ENCODE measurements around the gene SLC8B1. TPM values are rescaled to one million over a fixed set of nuclear protein-coding genes. Genes with fewer than 3 reads are reported as not detected.

The SLC8B1 gene
- total RNA-seq, 1 experiment from 2014 or later = 15.7 TPM

GRCh38 chr12:113374823-113375428, 40.0 kb upstream of the SLC8B1 start:
- no peak overlapping the region for H3K27ac Mint-ChIP-seq (ENCODE audit: low read depth, unreplicated experiment)
- H3K4me3 Mint-ChIP-seq (ENCODE audit: unreplicated experiment) = no peak overlapping the region
- H3K9me3 Mint-ChIP-seq (ENCODE audit: unreplicated experiment) = no peaks in the 10 kb centered on the region
- no TSS peak for BruUV-seq (replicated peaks)
- TF ChIP-seq CTCF (IDR thresholded peaks at IDR 0.05; ENCODE audit: unreplicated experiment) = no peak
- no peak for DNase-seq (ENCODE audit: unreplicated experiment)
- intact Hi-C loops (cut with micrococcal nuclease) = no loop called here
- H3K27me3 Mint-ChIP-seq (ENCODE audit: insufficient read depth, unreplicated experiment) = no peaks in the 10 kb centered on the region
- CTCF ChIA-PET = interaction anchor here (0.6 to 1.4 kb wide), 2 partner anchors 51 to 177 kb away, joined by 4 to 5 read pairs; no protein-coding TSS in a partner anchor
- H3K36me3 Mint-ChIP-seq (ENCODE audit: insufficient read depth, unreplicated experiment) = peaks cover 8% of the 10 kb centered on the region
- no peaks in the 10 kb centered on the region for H3K4me1 Mint-ChIP-seq (ENCODE audit: insufficient read depth, unreplicated experiment)
- POLR2A ChIA-PET = no interaction called here

- ChIA-PET POLR2A (no interaction called here), CTCF (interaction anchor here (1.4 kb wide), 1 partner anchor 176 kb away, joined by 5 read pairs; no protein-coding TSS in a partner anchor)
- Mint-ChIP-seq H3K36me3 (ENCODE audit: insufficient read depth, unreplicated experiment) (peaks cover 8% of the 10 kb centered on the region), H3K27ac (ENCODE audit: low read depth, unreplicated experiment) (no peak overlapping the region), H3K9me3 (ENCODE audit: unreplicated experiment) (no peaks in the 10 kb centered on the region), H3K4me1 (ENCODE audit: insufficient read depth, unreplicated experiment) (no peaks in the 10 kb centered on the region), H3K27me3 (ENCODE audit: insufficient read depth, unreplicated experiment) (no peaks in the 10 kb centered on the region), H3K4me3 (ENCODE audit: unreplicated experiment) (no peak overlapping the region)
- BruUV-seq (replicated peaks) = no TSS peak
- intact Hi-C loops (cut with micrococcal nuclease) = no loop called here
- DNase-seq (ENCODE audit: unreplicated experiment) = no peak
- TF ChIP-seq CTCF (IDR thresholded peaks at IDR 0.05; ENCODE audit: unreplicated experiment) = no peak
These were observed 39.1 kb upstream of the SLC8B1 start for GRCh38 chr12:113373969-113374368.

DNA sequence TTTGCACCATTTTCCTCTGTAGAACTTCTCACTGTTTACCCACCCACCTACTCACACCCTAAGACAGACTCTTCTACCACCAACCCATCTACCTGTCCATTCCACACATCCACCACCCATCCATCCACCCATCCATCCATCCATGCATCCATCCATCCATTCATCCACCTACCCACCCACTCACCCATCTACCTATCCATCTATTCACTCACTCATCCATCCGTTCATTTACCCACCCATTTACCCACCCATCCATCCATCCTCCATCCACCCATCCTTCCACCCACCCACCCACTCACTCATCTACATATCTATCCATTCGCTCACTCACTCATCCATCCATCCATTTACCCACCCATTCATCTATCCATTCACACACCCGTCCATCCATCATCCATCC, 38.5 kb upstream of the SLC8B1 start:
- POLR2A ChIA-PET = no interaction called here
- BruUV-seq (replicated peaks) = no TSS peak
- intact Hi-C loops (cut with micrococcal nuclease) = no loop called here

GRCh38 chr12:113372371-113372770, 37.5 kb upstream of the SLC8B1 start:
- no TSS peak for BruUV-seq (replicated peaks)

More for the DNA sequence above, 38.5 kb upstream of the SLC8B1 start:
- CTCF ChIA-PET = no interaction called here
- Mint-ChIP-seq H3K9me3 (ENCODE audit: unreplicated experiment) (no peaks in the 10 kb centered on the region), H3K27ac (ENCODE audit: low read depth, unreplicated experiment) (no peak overlapping the region), H3K36me3 (ENCODE audit: insufficient read depth, unreplicated experiment) (peaks cover 8% of the 10 kb centered on the region), H3K4me1 (ENCODE audit: insufficient read depth, unreplicated experiment) (no peaks in the 10 kb centered on the region), H3K4me3 (ENCODE audit: unreplicated experiment) (no peak overlapping the region), H3K27me3 (ENCODE audit: insufficient read depth, unreplicated experiment) (no peaks in the 10 kb centered on the region)
- DNase-seq (ENCODE audit: unreplicated experiment) = no peak
- TF ChIP-seq CTCF (IDR thresholded peaks at IDR 0.05; ENCODE audit: unreplicated experiment) = no peak

More at GRCh38 chr12:113372371-113372770, 37.5 kb upstream of the SLC8B1 start:
- H3K27ac Mint-ChIP-seq (ENCODE audit: low read depth, unreplicated experiment) = no peak overlapping the region
- intact Hi-C loops (cut with micrococcal nuclease) = no loop called here
- no peak for TF ChIP-seq CTCF (IDR thresholded peaks at IDR 0.05; ENCODE audit: unreplicated experiment)
- no peaks in the 10 kb centered on the region for H3K27me3 Mint-ChIP-seq (ENCODE audit: insufficient read depth, unreplicated experiment)
- ChIA-PET CTCF (no interaction called here), POLR2A (no interaction called here)
- H3K36me3 Mint-ChIP-seq (ENCODE audit: insufficient read depth, unreplicated experiment) = peaks cover 8% of the 10 kb centered on the region
- no peak for DNase-seq (ENCODE audit: unreplicated experiment)
- H3K4me3 Mint-ChIP-seq (ENCODE audit: unreplicated experiment) = no peak overlapping the region
- H3K9me3 Mint-ChIP-seq (ENCODE audit: unreplicated experiment) = no peaks in the 10 kb centered on the region
- H3K4me1 Mint-ChIP-seq (ENCODE audit: insufficient read depth, unreplicated experiment) = no peaks in the 10 kb centered on the region
